Panc1 (cell line): ENCODE results near the gene SUSD4. TPM values are rescaled to one million over a fixed set of nuclear protein-coding genes. Genes with fewer than 3 reads are reported as not detected.

Source experiments
- ATAC-seq: fragments of 200-7000 bp; cut with Tn5 transposase; 2 replicates; pipeline ENCODE4 v1.9.1; 2020; ENCODE audit warnings: mild to moderate bottlenecking, moderate library complexity
- BruUV-seq: library from RNA; stranded (reverse); fragments of 400-500 nt; replicated peaks from 2 replicates; lab custom pipeline; 2021; lab: Mats Ljungman, UMichigan
- CTCF ChIA-PET: fragments of 300-600 bp; sonication (Branson Sonifier 250); formaldehyde crosslinking; loops from one replicate; lab custom pipeline; 2022; ENCODE audit warnings: antibody characterized with exemption; lab: Charles Lee
- POLR2A ChIA-PET: fragments of 300-600 bp; sonication (Branson Sonifier 250); formaldehyde crosslinking; loops from one replicate; lab custom pipeline; 2022; ENCODE audit warnings: antibody characterized with exemption; lab: Charles Lee
- DNase-seq: peaks from one replicate; pipeline ENCODE4 v3.0.0-alpha.2; 2010; ENCODE audit warnings: low read depth, low spot score
- H3K27ac ChIP-seq: 2 replicates; pipeline ENCODE4 v1.5.1; 2011; ENCODE audit warnings: mild to moderate bottlenecking, low read length, inconsistent platforms
- H3K27me3 ChIP-seq: fragments of 200-500 bp; sonication (Bioruptor generic); 2 replicates; pipeline ENCODE4 v1.6.0; 2014; ENCODE audit warnings: low read length, inconsistent platforms; ENCODE audit not compliant: control insufficient read depth, insufficient read depth
- H3K36me3 ChIP-seq: fragments of 200-500 bp; sonication (Bioruptor generic); 2 replicates; pipeline ENCODE4 v1.5.1; 2014; ENCODE audit warnings: inconsistent platforms, mild to moderate bottlenecking, low read length, moderate library complexity; ENCODE audit not compliant: control insufficient read depth, insufficient read depth
- H3K4me1 ChIP-seq: 2 replicates; pipeline ENCODE4 v1.5.1; 2011; ENCODE audit warnings: inconsistent platforms, mild to moderate bottlenecking, low read length, moderate library complexity; ENCODE audit not compliant: control insufficient read depth, insufficient read depth
- H3K4me3 ChIP-seq, 2 experiments: 2 replicates each; pipeline ENCODE4 v1.5.1; 2011 to 2012; ENCODE audit warnings: low read depth in 2 of 2, low read length in 2 of 2, mild to moderate bottlenecking in 2 of 2, inconsistent platforms in 1 of 2, moderate library complexity in 1 of 2
- H3K9me3 ChIP-seq: fragments of 200-500 bp; sonication (Bioruptor generic); 2 replicates; pipeline ENCODE4 v1.5.1; 2014; ENCODE audit warnings: low read depth, mild to moderate bottlenecking, inconsistent platforms, low read length, moderate library complexity; ENCODE audit not compliant: control insufficient read depth, insufficient read depth
- CTCF ChIP-seq: fragments of 450-650 bp; IDR thresholded peaks from 2 replicates; pipeline ENCODE4 v1.5.1; 2017; ENCODE audit warnings: mild to moderate bottlenecking
- POLR2AphosphoS5 ChIP-seq: IDR thresholded peaks from 2 replicates; pipeline ENCODE4 v1.6.1; 2012; ENCODE audit warnings: mild to moderate bottlenecking, low read depth, low read length, moderate library complexity
- REST ChIP-seq, 2 experiments: IDR thresholded peaks; 2 replicates each; pipeline ENCODE4 v1.6.1; 2011 to 2012; ENCODE audit warnings: low read depth in 2 of 2, control low read depth in 1 of 2, low read length in 1 of 2, mild to moderate bottlenecking in 1 of 2, moderate library complexity in 1 of 2; ENCODE audit not compliant: insufficient read depth in 1 of 2
- SIN3A ChIP-seq: IDR thresholded peaks from 2 replicates; pipeline ENCODE4 v1.6.1; 2012; ENCODE audit warnings: low read depth, mild to moderate bottlenecking, low read length, moderate library complexity, borderline replicate concordance; ENCODE audit not compliant: insufficient read depth
- TCF7L2 ChIP-seq: IDR thresholded peaks from 2 replicates; pipeline ENCODE4 v1.6.1; 2011; ENCODE audit warnings: mild to moderate bottlenecking, low read depth, low read length, inconsistent platforms
- in situ Hi-C: cut with HindIII; loops from 2 replicates; pipeline ENCODE4 v1.10.0; 2016; ENCODE audit warnings: low sequenced_read_pairs, low pct_unique_long_range_greater_than_20kb
- intact Hi-C: fragments of 100-400 bp; cut with micrococcal nuclease; formaldehyde crosslinking; loops from one replicate; pipeline ENCODE4 v1.10.0; 2022; ENCODE audit not compliant: unreplicated experiment
- total RNA-seq: library from RNA; stranded (reverse); gene quantifications from one replicate; pipeline ENCODE4 v1.2.1, GENCODE V29; 2021; ENCODE audit not compliant: unreplicated experiment

The SUSD4 gene
- total RNA-seq, 1 experiment from 2014 or later = 0.28 TPM

- Histone ChIP-seq H3K27me3 (peaks cover 15% of the 10 kb centered on the region), H3K4me3 (no peak overlapping the region), H3K9me3 (no peaks in the 10 kb centered on the region), H3K4me1 (no peaks in the 10 kb centered on the region), H3K36me3 (no peaks in the 10 kb centered on the region), H3K27ac (no peak overlapping the region)
- ChIA-PET POLR2A (no interaction called here), CTCF (no interaction called here)
- TF ChIP-seq POLR2AphosphoS5 (no peak), TCF7L2 (no peak), CTCF (no peak), SIN3A (no peak), REST (IDR thresholded peaks at IDR 0.05; ENCODE audit: insufficient read depth in 1 of 2, low read depth in 2 of 2, low read length in 1 of 2) (no peak)
- no TSS peak for BruUV-seq
- intact Hi-C loops (loop anchor here (10.0 kb wide), 1 partner anchor 241 kb away; the partner anchor contains the start of gene TLR5), in situ Hi-C loops (no loop called here)
- ATAC-seq = no peak
- no peak for DNase-seq
These were observed 22.0 kb upstream of the SUSD4 start for GRCh38 chr1:223386013-223386412.

- CTCF ChIA-PET = no interaction called here
- TF ChIP-seq CTCF = no peak
- TF ChIP-seq SIN3A = no peak
- no peak for TF ChIP-seq POLR2AphosphoS5
- Histone ChIP-seq H3K27me3 (peaks cover 6% of the 10 kb centered on the region; the same call in 1 of the 2 replicates), H3K36me3 (no peaks in the 10 kb centered on the region), H3K4me1 (no peaks in the 10 kb centered on the region), H3K9me3 (0 out of 2 replicates have a peak, but pooled peaks cover 4% of the 10 kb centered on the region), H3K4me3 (no peak overlapping the region), H3K27ac (no peak overlapping the region)
- POLR2A ChIA-PET = no interaction called here
- intact Hi-C loops (no loop called here), in situ Hi-C loops (no loop called here)
- BruUV-seq = no TSS peak
- ATAC-seq = no peak
- no peak for DNase-seq
These were observed 14.8 kb upstream of the SUSD4 start for GRCh38 chr1:223378754-223379153.
